CD4-positive, alpha-beta T cell (primary cell): ENCODE results near the gene FBLN2. TPM values are rescaled to one million over a fixed set of nuclear protein-coding genes. Genes with fewer than 3 reads are reported as not detected.

Experiments
- ATAC-seq: fragments of 200-7000 bp; cut with Tn5 transposase; one replicate; pipeline ENCODE4 v1.10.0; 2022; ENCODE audit warnings: mild to moderate bottlenecking; ENCODE audit not compliant: poor library complexity
- CTCF ChIA-PET: fragments of 350-600 bp; sonication (Branson Sonifier 250); formaldehyde crosslinking; loops from one replicate; lab custom pipeline; 2021; ENCODE audit warnings: antibody characterized with exemption, inconsistent platforms; lab: Charles Lee
- POLR2A ChIA-PET: fragments of 350-600 bp; sonication (Branson Sonifier 250); formaldehyde crosslinking; loops from one replicate; lab custom pipeline; 2021; ENCODE audit warnings: antibody characterized with exemption, inconsistent platforms; lab: Charles Lee
- DNase-seq, 14 experiments: peaks; one replicate each; pipeline ENCODE4 v3.0.0-alpha.2; 2013 to 2020; ENCODE audit warnings: mixed read lengths in 2 of 14
- H3K27ac ChIP-seq, 2 donors: one replicate each; pipeline versions ENCODE4 v1.5.1 to v1.7.0; 2013; ENCODE audit warnings: low read length in 2 of 2, low read depth in 1 of 2, mild to moderate bottlenecking in 1 of 2
- H3K27me3 ChIP-seq, 2 experiments: 1 replicate in 1 of 2; 2 replicates in 1 of 2; pipeline versions ENCODE4 v1.6.1 to v1.7.0; 2013; ENCODE audit warnings: low read length in 2 of 2, control low read depth in 1 of 2, mild to moderate bottlenecking in 1 of 2, moderate library complexity in 1 of 2; ENCODE audit not compliant: insufficient read depth in 2 of 2, control insufficient read depth in 1 of 2
- H3K36me3 ChIP-seq: one replicate; pipeline ENCODE4 v1.6.1; 2013; ENCODE audit warnings: low read length, control low read depth; ENCODE audit not compliant: insufficient read depth
- H3K4me1 ChIP-seq: one replicate; pipeline ENCODE4 v1.6.1; 2013; ENCODE audit warnings: low read length, control low read depth; ENCODE audit not compliant: insufficient read depth
- H3K4me3 ChIP-seq: one replicate; pipeline ENCODE4 v1.5.1; 2013; ENCODE audit warnings: mild to moderate bottlenecking, low read length, moderate library complexity
- H3K9me3 ChIP-seq, 2 experiments: 1 replicate in 1 of 2; 2 replicates in 1 of 2; pipeline versions ENCODE4 v1.6.1 to v1.7.0; 2013; ENCODE audit warnings: low read length in 2 of 2, mild to moderate bottlenecking in 2 of 2, control low read depth in 1 of 2, moderate library complexity in 1 of 2; ENCODE audit not compliant: control insufficient read depth in 1 of 2, insufficient read depth in 1 of 2
- H3K27ac Mint-ChIP-seq: one replicate; pipeline ENCODE4 v1.8.0; 2020; ENCODE audit warnings: mixed read lengths
- H3K27me3 Mint-ChIP-seq: one replicate; pipeline ENCODE4 v1.8.0; 2021; ENCODE audit warnings: mixed read lengths
- H3K36me3 Mint-ChIP-seq: one replicate; pipeline ENCODE4 v1.8.0; 2021; ENCODE audit warnings: low read depth, mixed read lengths
- H3K4me1 Mint-ChIP-seq: one replicate; pipeline ENCODE4 v1.8.0; 2021; ENCODE audit warnings: low read depth, mixed read lengths
- H3K4me3 Mint-ChIP-seq: one replicate; pipeline ENCODE4 v1.8.0; 2020; ENCODE audit warnings: mild to moderate bottlenecking, mixed read lengths
- H3K9me3 Mint-ChIP-seq: one replicate; pipeline ENCODE4 v1.8.0; 2020; ENCODE audit warnings: mixed read lengths
- intact Hi-C, 2 experiments: fragments of 100-400 bp; cut with DNase I in 1 of 2; cut with micrococcal nuclease in 1 of 2; formaldehyde crosslinking; loops; one replicate each; pipeline versions ENCODE4 v1.15.1 to v1.9.0; 2023 to 2025; cut with DNase I, micrococcal nuclease
- total RNA-seq, 174 experiments: library from RNA in 2 of 174; stranded (reverse) in 2 of 174; gene quantifications; one replicate each; pipeline ENCODE4 v1.2.3 and lab custom pipeline; 2021 to 2026
- TF ChIP-seq, protein P1 (sequence below): fragments of 200-600 bp; IDR thresholded peaks from one replicate; pipeline ENCODE4 v1.8.0; 2022; ENCODE audit warnings: antibody characterized with exemption, mild to moderate bottlenecking

The FBLN2 gene
- total RNA-seq, 2 experiments from 2014 or later, result 0.19 to 0.25 TPM

DNA sequence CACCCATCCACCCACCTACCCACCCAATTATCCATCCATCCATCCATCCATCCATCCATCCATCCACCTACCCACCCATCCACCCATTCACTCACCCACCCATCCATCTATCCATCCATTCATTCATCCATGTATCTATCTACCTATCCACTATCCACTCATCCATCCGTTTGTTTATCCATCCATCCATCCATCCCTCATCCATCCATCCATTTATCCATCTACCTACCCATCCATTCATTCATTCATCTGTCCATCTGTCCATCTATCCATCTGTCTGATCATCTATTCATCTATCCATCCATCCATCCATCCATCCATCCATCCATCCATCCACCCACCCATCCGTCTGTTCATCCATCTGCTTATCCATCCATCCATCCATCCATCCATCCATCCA lies 65.7 kb downstream of the FBLN2 start:
- peaks cover 0 to 12% of the 10 kb centered on the region in 2 experiments for H3K9me3 ChIP-seq
- intact Hi-C loops, result no loop called here
- no peak overlapping the region for H3K27ac ChIP-seq
- no peak overlapping the region for H3K4me3 ChIP-seq
- H3K36me3 ChIP-seq, result no peaks in the 10 kb centered on the region
- H3K9me3 Mint-ChIP-seq, result peaks cover 5% of the 10 kb centered on the region
- H3K4me1 Mint-ChIP-seq, result no peaks in the 10 kb centered on the region
- no peaks in the 10 kb centered on the region for H3K27me3 Mint-ChIP-seq
- no peak overlapping the region for H3K4me3 Mint-ChIP-seq
- TF ChIP-seq, protein P1, sequence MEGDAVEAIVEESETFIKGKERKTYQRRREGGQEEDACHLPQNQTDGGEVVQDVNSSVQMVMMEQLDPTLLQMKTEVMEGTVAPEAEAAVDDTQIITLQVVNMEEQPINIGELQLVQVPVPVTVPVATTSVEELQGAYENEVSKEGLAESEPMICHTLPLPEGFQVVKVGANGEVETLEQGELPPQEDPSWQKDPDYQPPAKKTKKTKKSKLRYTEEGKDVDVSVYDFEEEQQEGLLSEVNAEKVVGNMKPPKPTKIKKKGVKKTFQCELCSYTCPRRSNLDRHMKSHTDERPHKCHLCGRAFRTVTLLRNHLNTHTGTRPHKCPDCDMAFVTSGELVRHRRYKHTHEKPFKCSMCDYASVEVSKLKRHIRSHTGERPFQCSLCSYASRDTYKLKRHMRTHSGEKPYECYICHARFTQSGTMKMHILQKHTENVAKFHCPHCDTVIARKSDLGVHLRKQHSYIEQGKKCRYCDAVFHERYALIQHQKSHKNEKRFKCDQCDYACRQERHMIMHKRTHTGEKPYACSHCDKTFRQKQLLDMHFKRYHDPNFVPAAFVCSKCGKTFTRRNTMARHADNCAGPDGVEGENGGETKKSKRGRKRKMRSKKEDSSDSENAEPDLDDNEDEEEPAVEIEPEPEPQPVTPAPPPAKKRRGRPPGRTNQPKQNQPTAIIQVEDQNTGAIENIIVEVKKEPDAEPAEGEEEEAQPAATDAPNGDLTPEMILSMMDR, result no peak
- DNase-seq (no peak), ATAC-seq (no peak)
- no peak overlapping the region for H3K27ac Mint-ChIP-seq
- H3K4me1 ChIP-seq, result no peaks in the 10 kb centered on the region
- ChIA-PET POLR2A (no interaction called here), CTCF (no interaction called here)
- no peaks in the 10 kb centered on the region for H3K27me3 ChIP-seq
- no peaks in the 10 kb centered on the region for H3K36me3 Mint-ChIP-seq

DNA sequence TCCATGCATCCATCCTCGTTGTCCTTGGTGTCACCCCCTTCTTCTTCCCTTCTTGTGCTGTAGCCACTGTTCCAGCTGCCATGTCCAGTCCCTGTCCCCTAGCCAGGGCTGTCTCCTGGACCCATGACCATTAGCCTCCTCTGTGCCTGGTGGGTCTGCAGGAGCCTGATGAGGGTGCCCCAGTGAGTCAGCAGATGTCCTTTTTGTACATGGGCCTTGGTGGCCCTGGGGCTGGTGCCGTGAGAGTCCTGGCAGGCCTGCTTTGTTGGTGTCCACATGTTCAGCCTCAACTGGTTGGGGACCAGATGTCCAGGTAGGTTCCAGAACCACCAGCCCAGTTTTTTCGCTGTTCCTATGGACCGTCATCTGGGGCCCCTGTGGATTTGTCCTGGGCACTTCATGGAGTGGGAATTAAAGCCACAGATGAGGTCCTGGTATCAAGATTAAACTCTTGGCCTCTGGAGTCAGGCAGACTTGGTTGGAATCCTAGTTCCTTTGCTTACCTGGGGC lies 66.1 kb downstream of the FBLN2 start:
- ATAC-seq, result no peak
- no peaks in the 10 kb centered on the region for H3K4me1 Mint-ChIP-seq
- no peaks in the 10 kb centered on the region for H3K27me3 Mint-ChIP-seq
- no peak overlapping the region for H3K27ac Mint-ChIP-seq
- Histone ChIP-seq H3K36me3 (no peaks in the 10 kb centered on the region), H3K4me1 (no peaks in the 10 kb centered on the region), H3K27ac (no peak overlapping the region), H3K9me3 (peaks cover 0 to 9% of the 10 kb centered on the region in 2 experiments), H3K27me3 (no peaks in the 10 kb centered on the region), H3K4me3 (no peak overlapping the region)
- ChIA-PET POLR2A (no interaction called here), CTCF (no interaction called here)
- H3K9me3 Mint-ChIP-seq, result peaks cover 5% of the 10 kb centered on the region
- no peak overlapping the region for H3K4me3 Mint-ChIP-seq
- TF ChIP-seq, protein P1, result no peak
- intact Hi-C loops, result no loop called here
- H3K36me3 Mint-ChIP-seq, result no peaks in the 10 kb centered on the region
- DNase-seq, result no peak

DNA sequence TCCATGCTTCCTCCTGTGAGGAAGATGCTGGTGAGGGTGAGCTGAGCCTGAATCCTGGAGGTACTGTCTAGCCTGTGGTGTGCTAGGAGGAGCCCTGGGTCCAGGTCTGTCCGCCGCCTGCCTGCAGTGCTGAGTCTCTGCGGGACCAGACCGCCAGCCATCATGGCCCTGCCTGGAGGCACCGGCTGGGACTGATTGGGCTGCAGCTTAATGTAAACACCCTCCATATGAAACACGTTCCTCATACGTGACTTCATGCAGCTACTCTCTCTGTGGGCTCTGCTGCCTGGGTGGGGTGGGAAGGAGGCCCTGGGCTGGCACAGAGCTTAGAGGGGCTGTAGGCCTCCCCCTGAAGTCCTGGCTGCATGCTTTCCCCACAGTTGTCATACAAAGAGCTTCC lies 67.4 kb downstream of the FBLN2 start:
- Histone ChIP-seq H3K9me3 (peaks cover 0 to 8% of the 10 kb centered on the region in 2 experiments), H3K4me3 (no peak overlapping the region), H3K27me3 (no peaks in the 10 kb centered on the region), H3K4me1 (peaks cover 5% of the 10 kb centered on the region), H3K27ac (no peak overlapping the region), H3K36me3 (no peaks in the 10 kb centered on the region)
- CTCF ChIA-PET, result no interaction called here
- TF ChIP-seq, protein P1, result no peak
- Mint-ChIP-seq H3K9me3 (peaks cover 5% of the 10 kb centered on the region), H3K27me3 (no peaks in the 10 kb centered on the region), H3K4me1 (peaks cover under 1% of the 10 kb centered on the region), H3K4me3 (no peak overlapping the region), H3K36me3 (no peaks in the 10 kb centered on the region), H3K27ac (no peak overlapping the region)
- DNase-seq (no peak), ATAC-seq (no peak)
- intact Hi-C loops, result no loop called here
- POLR2A ChIA-PET, result no interaction called here
